Upper lobe of left lung (tissue), 6 donors: ENCODE data around the gene GRK1. TPM values are rescaled to one million over a fixed set of nuclear protein-coding genes. Genes with fewer than 3 reads are reported as not detected.

Experiments
- ATAC-seq, 2 donors: fragments of 200-7000 bp; cut with Tn5 transposase; one replicate each; pipeline ENCODE4 v1.9.1; 2022; ENCODE audit warnings: mild to moderate bottlenecking in 2 of 2, moderate library complexity in 2 of 2; ENCODE audit not compliant: low FRiP score in 2 of 2
- DNase-seq, 2 donors: peaks; one replicate each; pipeline ENCODE4 v3.0.0-alpha.2; 2019 to 2020
- H3K27ac ChIP-seq, 4 donors: fragments of 200-600 bp; sonication (generic); one replicate each; pipeline ENCODE4 v1.5.1; 2016 to 2019
- H3K27me3 ChIP-seq, 4 donors: fragments of 200-600 bp; sonication (generic); one replicate each; pipeline ENCODE4 v1.5.1; 2017 to 2019
- H3K36me3 ChIP-seq, 4 donors: fragments of 200-600 bp; sonication (generic); one replicate each; pipeline ENCODE4 v1.5.1; 2016 to 2019
- H3K4me1 ChIP-seq, 4 donors: fragments of 200-600 bp; sonication (generic); one replicate each; pipeline ENCODE4 v1.5.1; 2018 to 2019
- H3K4me3 ChIP-seq, 4 donors: fragments of 200-600 bp; sonication (generic); one replicate each; pipeline ENCODE4 v1.5.1; 2017 to 2019; ENCODE audit warnings: mild to moderate bottlenecking in 2 of 4, moderate library complexity in 1 of 4
- H3K9me3 ChIP-seq, 4 donors: fragments of 200-600 bp; sonication (generic); one replicate each; pipeline ENCODE4 v1.5.1; 2018 to 2019
- CTCF ChIP-seq, 6 experiments: fragments of 450-650 bp in 4 of 6; fragments of 200-600 bp in 2 of 6; sonication (generic) in 2 of 6; IDR thresholded peaks; one replicate each; pipeline ENCODE4 v1.5.1; 2016 to 2019; ENCODE audit warnings: antibody characterized with exemption in 6 of 6
- EP300 ChIP-seq, 4 donors: sonication (generic); formaldehyde crosslinking; IDR thresholded peaks; one replicate each; pipeline ENCODE4 v1.5.1; 2017; ENCODE audit warnings: antibody characterized with exemption in 4 of 4, control low read depth in 2 of 4
- POLR2A ChIP-seq, 4 donors: fragments of 450-650 bp; IDR thresholded peaks; one replicate each; pipeline ENCODE4 v1.5.1; 2016 to 2017; ENCODE audit warnings: antibody characterized with exemption in 4 of 4, mild to moderate bottlenecking in 2 of 4
- POLR2AphosphoS5 ChIP-seq, 2 donors: sonication (generic); formaldehyde crosslinking; IDR thresholded peaks; one replicate each; pipeline ENCODE4 v1.5.1; 2017; ENCODE audit warnings: antibody characterized with exemption in 2 of 2
- WGBS, 2 donors: methylation state at CpG; one replicate each; pipeline ENCODE4 v1.1.5; 2017 to 2018; 5-methylcytosine and 5-hydroxymethylcytosine counted together
- total RNA-seq, 6 donors: library from RNA; depleted of rRNA in 4 of 6; stranded (reverse); fragments of >200 nt in 4 of 6; gene quantifications; one replicate each; pipeline versions ENCODE4 v1.1.0 to v1.2.1, GENCODE V29; 2016 to 2021
- donor health status: DM: no; HTN: no; CAD: no; lungs with moderate emphysema.
- donor health status: DM: no; HTN: yes; CAD: no; lungs with severe emphysema.

The GRK1 gene
- total RNA-seq, 6 donors from 2014 or later, result 0.15 to 5.2 TPM; not detected in 4

GRCh38 chr13:113730831-113731191 is 63.8 kb downstream of the GRK1 start:
- ATAC-seq (no peak), DNase-seq (no peak)
- Histone ChIP-seq H3K9me3 (no peaks in the 10 kb centered on the region), H3K27ac (no peak overlapping the region), H3K27me3 (peaks cover 0 to 8% (median 0%) of the 10 kb centered on the region in 4 donors), H3K36me3 (no peaks in the 10 kb centered on the region), H3K4me1 (no peaks in the 10 kb centered on the region), H3K4me3 (no peak overlapping the region)
- WGBS, 2 donors, result 96 to 100% methylated on average over 2 to 4 of the region's 4 CpGs
- TF ChIP-seq CTCF (IDR thresholded peaks at IDR 0.05) (no peak), POLR2A (IDR thresholded peaks at IDR 0.05) (no peak), EP300 (IDR thresholded peaks at IDR 0.05) (no peak), POLR2AphosphoS5 (IDR thresholded peaks at IDR 0.05) (no peak)

- TF ChIP-seq POLR2A (IDR thresholded peaks at IDR 0.05), result no peak
- TF ChIP-seq CTCF (IDR thresholded peaks at IDR 0.05), result no peak
- no peak for TF ChIP-seq POLR2AphosphoS5 (IDR thresholded peaks at IDR 0.05)
- no peak for TF ChIP-seq EP300 (IDR thresholded peaks at IDR 0.05)
- 80 to 91% methylated on average over 12 to 32 of the region's 32 CpGs for WGBS, 2 donors
- Histone ChIP-seq H3K9me3 (no peaks in the 10 kb centered on the region), H3K36me3 (no peaks in the 10 kb centered on the region), H3K27me3 (peaks cover 0 to 8% (median 0%) of the 10 kb centered on the region in 4 donors), H3K27ac (no peak overlapping the region), H3K4me1 (no peaks in the 10 kb centered on the region), H3K4me3 (no peak overlapping the region)
- no peak for DNase-seq
- no peak for ATAC-seq
Measured at GRCh38 chr13:113731192-113732175, 64.5 kb downstream of the GRK1 start.

- no peaks in the 10 kb centered on the region for H3K4me1 ChIP-seq
- TF ChIP-seq POLR2AphosphoS5 (IDR thresholded peaks at IDR 0.05) (no peak), POLR2A (IDR thresholded peaks at IDR 0.05) (no peak), CTCF (IDR thresholded peaks at IDR 0.05) (no peak), EP300 (IDR thresholded peaks at IDR 0.05) (no peak)
- no peak overlapping the region for H3K27ac ChIP-seq
- H3K27me3 ChIP-seq, result peaks cover 0 to 8% (median 0%) of the 10 kb centered on the region in 4 donors
- DNase-seq (no peak), ATAC-seq (no peak)
- no peak overlapping the region for H3K4me3 ChIP-seq
- H3K36me3 ChIP-seq, result no peaks in the 10 kb centered on the region
- no peaks in the 10 kb centered on the region for H3K9me3 ChIP-seq
- WGBS, 2 donors, result 74 to 83% methylated on average over 17 to 27 of the region's 29 CpGs
Measured at GRCh38 chr13:113732176-113732960, 65.3 kb downstream of the GRK1 start.

GRCh38 chr13:113732961-113733950 is 66.2 kb downstream of the GRK1 start:
- DNase-seq (no peak), ATAC-seq (no peak)
- H3K36me3 ChIP-seq, result no peaks in the 10 kb centered on the region
- no peak for TF ChIP-seq CTCF (IDR thresholded peaks at IDR 0.05)
- no peak for TF ChIP-seq POLR2A (IDR thresholded peaks at IDR 0.05)
- no peak for TF ChIP-seq POLR2AphosphoS5 (IDR thresholded peaks at IDR 0.05)
- no peak for TF ChIP-seq EP300 (IDR thresholded peaks at IDR 0.05)
- no peaks in the 10 kb centered on the region for H3K9me3 ChIP-seq
- no peaks in the 10 kb centered on the region for H3K4me1 ChIP-seq
- peaks cover 0 to 8% (median 0%) of the 10 kb centered on the region in 4 donors for H3K27me3 ChIP-seq
- 82 to 88% methylated on average over 48 to 53 of the region's 55 CpGs for WGBS, 2 donors
- no peak overlapping the region for H3K27ac ChIP-seq
- no peak overlapping the region for H3K4me3 ChIP-seq
